ENCODE measurements around the gene EZH2.

Gene EZH2

GRCh38 chr7:148858489-148858888 lies 25.6 kb downstream of the EZH2 start:
- Histone ChIP-seq H3K9me3 (ENCODE audit: control insufficient read depth in 2 of 2, low read length in 2 of 2) (no peaks in the 10 kb centered on the region), H3K4me3 (ENCODE audit: low read length in 2 of 2) (no peak overlapping the region), H3K9ac (ENCODE audit: low read length in 2 of 2) (no peak overlapping the region), H3K36me3 (ENCODE audit: control insufficient read depth in 2 of 2, insufficient read depth in 2 of 2, low read length in 2 of 2) (no peaks in the 10 kb centered on the region), H3K27me3 (ENCODE audit: control insufficient read depth in 1 of 2, insufficient read depth in 2 of 2, low read length in 2 of 2) (no peaks in the 10 kb centered on the region), H3K27ac (ENCODE audit: low read length) (no peak overlapping the region), H3K4me1 (ENCODE audit: control insufficient read depth, insufficient read depth, low read length) (no peaks in the 10 kb centered on the region)

- peaks cover 0 to 2% of the 10 kb centered on the region in 2 donors for H3K27me3 ChIP-seq (ENCODE audit: control insufficient read depth in 1 of 2, insufficient read depth in 2 of 2, low read length in 2 of 2)
- H3K9me3 ChIP-seq (ENCODE audit: control insufficient read depth in 2 of 2, low read length in 2 of 2) = no peaks in the 10 kb centered on the region
- H3K36me3 ChIP-seq (ENCODE audit: control insufficient read depth in 2 of 2, insufficient read depth in 2 of 2, low read length in 2 of 2) = no peaks in the 10 kb centered on the region
- H3K9ac ChIP-seq (ENCODE audit: low read length in 2 of 2) = no peak overlapping the region
- no peaks in the 10 kb centered on the region for H3K4me1 ChIP-seq (ENCODE audit: control insufficient read depth, insufficient read depth, low read length)
- H3K4me3 ChIP-seq (ENCODE audit: low read length in 2 of 2) = no peak overlapping the region
- H3K27ac ChIP-seq (ENCODE audit: low read length) = no peak overlapping the region
Measured at GRCh38 chr7:148856891-148857290, 27.2 kb downstream of the EZH2 start.

GRCh38 chr7:148856578-148856881 lies 27.6 kb downstream of the EZH2 start:
- no peaks in the 10 kb centered on the region for H3K4me1 ChIP-seq (ENCODE audit: control insufficient read depth, insufficient read depth, low read length)
- H3K9me3 ChIP-seq (ENCODE audit: control insufficient read depth in 2 of 2, low read length in 2 of 2) = no peaks in the 10 kb centered on the region
- H3K36me3 ChIP-seq (ENCODE audit: control insufficient read depth in 2 of 2, insufficient read depth in 2 of 2, low read length in 2 of 2) = no peaks in the 10 kb centered on the region
- H3K9ac ChIP-seq (ENCODE audit: low read length in 2 of 2) = no peak overlapping the region
- H3K27me3 ChIP-seq (ENCODE audit: control insufficient read depth in 1 of 2, insufficient read depth in 2 of 2, low read length in 2 of 2) = peaks cover 0 to 2% of the 10 kb centered on the region in 2 donors
- no peak overlapping the region for H3K4me3 ChIP-seq (ENCODE audit: low read length in 2 of 2)
- H3K27ac ChIP-seq (ENCODE audit: low read length) = no peak overlapping the region

GRCh38 chr7:148854983-148855382 lies 29.1 kb downstream of the EZH2 start:
- Histone ChIP-seq H3K4me1 (ENCODE audit: control insufficient read depth, insufficient read depth, low read length) (no peaks in the 10 kb centered on the region), H3K27me3 (ENCODE audit: control insufficient read depth in 1 of 2, insufficient read depth in 2 of 2, low read length in 2 of 2) (peaks cover 0 to 2% of the 10 kb centered on the region in 2 donors), H3K36me3 (ENCODE audit: control insufficient read depth in 2 of 2, insufficient read depth in 2 of 2, low read length in 2 of 2) (no peaks in the 10 kb centered on the region), H3K9ac (ENCODE audit: low read length in 2 of 2) (no peak overlapping the region), H3K27ac (ENCODE audit: low read length) (no peak overlapping the region), H3K9me3 (ENCODE audit: control insufficient read depth in 2 of 2, low read length in 2 of 2) (no peaks in the 10 kb centered on the region), H3K4me3 (ENCODE audit: low read length in 2 of 2) (no peak overlapping the region)

GRCh38 chr7:148852272-148852671 lies 31.8 kb downstream of the EZH2 start:
- no peaks in the 10 kb centered on the region for H3K4me1 ChIP-seq (ENCODE audit: control insufficient read depth, insufficient read depth, low read length)
- no peaks in the 10 kb centered on the region for H3K9me3 ChIP-seq (ENCODE audit: control insufficient read depth in 2 of 2, low read length in 2 of 2)
- H3K4me3 ChIP-seq (ENCODE audit: low read length in 2 of 2) = no peak overlapping the region
- peaks cover 0 to 2% of the 10 kb centered on the region in 2 donors for H3K27me3 ChIP-seq (ENCODE audit: control insufficient read depth in 1 of 2, insufficient read depth in 2 of 2, low read length in 2 of 2)
- no peak overlapping the region for H3K27ac ChIP-seq (ENCODE audit: low read length)
- no peak overlapping the region for H3K9ac ChIP-seq (ENCODE audit: low read length in 2 of 2)
- no peaks in the 10 kb centered on the region for H3K36me3 ChIP-seq (ENCODE audit: control insufficient read depth in 2 of 2, insufficient read depth in 2 of 2, low read length in 2 of 2)

GRCh38 chr7:148850564-148850963 lies 33.5 kb downstream of the EZH2 start:
- Histone ChIP-seq H3K4me1 (ENCODE audit: control insufficient read depth, insufficient read depth, low read length) (no peaks in the 10 kb centered on the region), H3K9me3 (ENCODE audit: control insufficient read depth in 2 of 2, low read length in 2 of 2) (no peaks in the 10 kb centered on the region), H3K4me3 (ENCODE audit: low read length in 2 of 2) (no peak overlapping the region), H3K36me3 (ENCODE audit: control insufficient read depth in 2 of 2, insufficient read depth in 2 of 2, low read length in 2 of 2) (no peaks in the 10 kb centered on the region), H3K27ac (ENCODE audit: low read length) (no peak overlapping the region), H3K27me3 (ENCODE audit: control insufficient read depth in 1 of 2, insufficient read depth in 2 of 2, low read length in 2 of 2) (peaks cover 0 to 2% of the 10 kb centered on the region in 2 donors), H3K9ac (ENCODE audit: low read length in 2 of 2) (no peak overlapping the region)

GRCh38 chr7:148849393-148850098 lies 34.5 kb downstream of the EZH2 start:
- no peaks in the 10 kb centered on the region for H3K4me1 ChIP-seq (ENCODE audit: control insufficient read depth, insufficient read depth, low read length)
- no peak overlapping the region for H3K27ac ChIP-seq (ENCODE audit: low read length)
- H3K9me3 ChIP-seq (ENCODE audit: control insufficient read depth in 2 of 2, low read length in 2 of 2) = no peaks in the 10 kb centered on the region
- H3K27me3 ChIP-seq (ENCODE audit: control insufficient read depth in 1 of 2, insufficient read depth in 2 of 2, low read length in 2 of 2) = peaks cover 0 to 2% of the 10 kb centered on the region in 2 donors
- no peak overlapping the region for H3K9ac ChIP-seq (ENCODE audit: low read length in 2 of 2)
- no peaks in the 10 kb centered on the region for H3K36me3 ChIP-seq (ENCODE audit: control insufficient read depth in 2 of 2, insufficient read depth in 2 of 2, low read length in 2 of 2)
- H3K4me3 ChIP-seq (ENCODE audit: low read length in 2 of 2) = no peak overlapping the region

- H3K4me3 ChIP-seq (ENCODE audit: low read length in 2 of 2) = no peak overlapping the region
- no peak overlapping the region for H3K9ac ChIP-seq (ENCODE audit: low read length in 2 of 2)
- H3K36me3 ChIP-seq (ENCODE audit: control insufficient read depth in 2 of 2, insufficient read depth in 2 of 2, low read length in 2 of 2) = no peaks in the 10 kb centered on the region
- H3K9me3 ChIP-seq (ENCODE audit: control insufficient read depth in 2 of 2, low read length in 2 of 2) = no peaks in the 10 kb centered on the region
- no peak overlapping the region for H3K27ac ChIP-seq (ENCODE audit: low read length)
- no peaks in the 10 kb centered on the region for H3K4me1 ChIP-seq (ENCODE audit: control insufficient read depth, insufficient read depth, low read length)
- H3K27me3 ChIP-seq (ENCODE audit: control insufficient read depth in 1 of 2, insufficient read depth in 2 of 2, low read length in 2 of 2) = peaks cover 0 to 2% of the 10 kb centered on the region in 2 donors
Measured at GRCh38 chr7:148847815-148848734, 36.0 kb downstream of the EZH2 start.

GRCh38 chr7:148838905-148839304 lies 45.2 kb downstream of the EZH2 start:
- no peaks in the 10 kb centered on the region for H3K9me3 ChIP-seq (ENCODE audit: control insufficient read depth in 2 of 2, low read length in 2 of 2)
- H3K27me3 ChIP-seq (ENCODE audit: control insufficient read depth in 1 of 2, insufficient read depth in 2 of 2, low read length in 2 of 2) = no peaks in the 10 kb centered on the region
- no peaks in the 10 kb centered on the region for H3K36me3 ChIP-seq (ENCODE audit: control insufficient read depth in 2 of 2, insufficient read depth in 2 of 2, low read length in 2 of 2)
- no peak overlapping the region for H3K9ac ChIP-seq (ENCODE audit: low read length in 2 of 2)
- no peak overlapping the region for H3K4me3 ChIP-seq (ENCODE audit: low read length in 2 of 2)
- H3K27ac ChIP-seq (ENCODE audit: low read length) = no peak overlapping the region
- no peaks in the 10 kb centered on the region for H3K4me1 ChIP-seq (ENCODE audit: control insufficient read depth, insufficient read depth, low read length)

GRCh38 chr7:148835854-148836253 lies 48.2 kb downstream of the EZH2 start:
- no peaks in the 10 kb centered on the region for H3K4me1 ChIP-seq (ENCODE audit: control insufficient read depth, insufficient read depth, low read length)

GRCh38 chr7:148834605-148835004 lies 49.5 kb downstream of the EZH2 start:
- Histone ChIP-seq H3K4me1 (ENCODE audit: control insufficient read depth, insufficient read depth, low read length) (no peaks in the 10 kb centered on the region), H3K4me3 (ENCODE audit: low read length in 2 of 2) (no peak overlapping the region), H3K9me3 (ENCODE audit: control insufficient read depth in 2 of 2, low read length in 2 of 2) (no peaks in the 10 kb centered on the region), H3K27ac (ENCODE audit: low read length) (no peak overlapping the region), H3K9ac (ENCODE audit: low read length in 2 of 2) (no peak overlapping the region), H3K36me3 (ENCODE audit: control insufficient read depth in 2 of 2, insufficient read depth in 2 of 2, low read length in 2 of 2) (no peaks in the 10 kb centered on the region), H3K27me3 (ENCODE audit: control insufficient read depth in 1 of 2, insufficient read depth in 2 of 2, low read length in 2 of 2) (no peaks in the 10 kb centered on the region)

More at GRCh38 chr7:148835854-148836253, 48.2 kb downstream of the EZH2 start:
- Histone ChIP-seq H3K9me3 (ENCODE audit: control insufficient read depth in 2 of 2, low read length in 2 of 2) (no peaks in the 10 kb centered on the region), H3K9ac (ENCODE audit: low read length in 2 of 2) (no peak overlapping the region), H3K4me3 (ENCODE audit: low read length in 2 of 2) (no peak overlapping the region), H3K27me3 (ENCODE audit: control insufficient read depth in 1 of 2, insufficient read depth in 2 of 2, low read length in 2 of 2) (no peaks in the 10 kb centered on the region), H3K36me3 (ENCODE audit: control insufficient read depth in 2 of 2, insufficient read depth in 2 of 2, low read length in 2 of 2) (no peaks in the 10 kb centered on the region), H3K27ac (ENCODE audit: low read length) (no peak overlapping the region)

Data from stomach smooth muscle (tissue), 2 donors.